G401.6 (cell line): Measurements from ENCODE around the gene EIF2A.
"Not testable (repeated sequence)": the region's sequence is repeated elsewhere in the genome, so short reads cannot be mapped to it uniquely, and the experiment has no call there.

Experiments
- FAIRE-seq: peaks from 2 replicates; lab custom pipeline; 2012; peaks lifted over from hg19 to GRCh38; lab: Jason Lieb, UNC

The EIF2A gene

GRCh38 chr3:150546226-150547044 lies at the start of gene EIF2A, which contains the start of gene SERP1:
TSS of gene EIF2A (plus strand) at chr3:150546787. CDS start at chr3:150546803, 16 bp downstream.
TSS of gene SERP1 (minus strand) at chr3:150546496. CDS start at chr3:150546135, 361 bp downstream.
- FAIRE-seq, result peak; percentile 99

DNA sequence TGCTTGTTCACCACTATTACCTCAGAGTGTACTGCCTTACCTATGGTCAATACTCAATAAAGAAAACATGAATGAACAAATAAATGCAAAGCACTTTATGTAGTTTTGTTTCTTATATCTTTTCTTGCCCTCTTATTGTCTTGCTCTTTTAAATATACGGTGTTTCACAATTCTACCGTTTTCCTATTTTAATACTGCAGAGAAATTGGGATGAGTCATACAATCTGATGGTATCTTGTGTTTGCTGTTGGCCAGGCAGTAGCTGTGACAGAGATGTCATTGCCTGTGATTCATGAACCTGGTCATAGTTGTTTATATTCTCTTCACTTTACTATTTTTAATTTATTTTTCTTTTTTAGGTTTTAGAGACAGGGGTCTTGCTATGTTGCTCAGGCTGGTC lies 48.6 kb upstream of the EIF2A start:
- FAIRE-seq, result no peak

DNA sequence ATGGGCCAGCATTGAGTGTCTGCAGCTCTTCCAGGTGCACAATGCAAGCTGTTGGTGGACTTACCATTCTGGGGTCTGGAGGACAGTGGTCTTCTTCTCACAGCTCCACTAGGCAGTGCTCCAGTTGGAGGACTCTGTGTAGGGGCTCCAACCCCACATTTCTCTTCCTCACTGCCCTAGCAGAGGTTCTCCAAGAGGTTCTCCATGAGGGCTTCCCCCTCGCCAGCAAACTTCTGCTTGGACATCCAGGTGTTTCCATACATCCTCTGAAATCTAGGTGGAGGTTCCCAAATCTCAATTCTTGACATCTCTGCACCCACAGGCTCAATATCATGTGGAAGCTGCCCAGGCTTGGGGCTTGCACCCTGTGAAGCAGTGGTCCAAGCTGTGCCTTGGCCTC lies 45.6 kb upstream of the EIF2A start:
- FAIRE-seq, result not testable (repeated sequence)

DNA sequence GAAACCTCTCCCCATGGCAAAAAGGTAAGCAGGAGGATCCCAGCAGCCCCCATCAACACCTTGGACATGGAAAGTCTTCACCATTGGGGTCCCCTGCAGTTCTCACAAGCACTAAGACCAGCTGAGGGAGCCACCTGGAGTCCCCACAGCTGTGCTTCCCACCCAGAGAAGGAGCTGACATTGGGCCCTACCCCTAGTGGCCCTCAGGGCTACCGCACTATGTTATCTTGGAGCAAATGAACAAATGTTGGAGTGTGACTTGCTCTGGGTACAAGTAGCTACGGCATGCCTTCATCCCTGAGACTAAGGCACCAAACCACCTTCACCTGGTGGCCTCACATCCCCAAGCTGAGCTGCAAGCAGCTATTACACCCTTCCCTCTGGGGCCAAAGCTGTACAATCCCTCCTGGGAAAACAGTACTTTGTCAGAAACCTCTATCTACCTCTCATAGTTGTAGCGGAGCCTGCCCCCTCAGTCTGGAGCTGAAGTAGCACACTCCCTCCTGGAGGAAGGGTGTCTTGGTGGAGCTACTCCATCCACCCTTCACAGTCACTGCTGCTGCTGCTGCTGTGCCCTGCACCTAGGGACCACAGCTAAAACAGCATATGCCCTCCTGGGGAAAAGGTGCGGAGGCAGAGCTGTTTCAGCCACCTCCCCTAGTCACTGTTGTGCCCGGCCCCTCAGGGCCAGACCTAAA lies 43.0 kb upstream of the EIF2A start:
- no peak for FAIRE-seq

DNA sequence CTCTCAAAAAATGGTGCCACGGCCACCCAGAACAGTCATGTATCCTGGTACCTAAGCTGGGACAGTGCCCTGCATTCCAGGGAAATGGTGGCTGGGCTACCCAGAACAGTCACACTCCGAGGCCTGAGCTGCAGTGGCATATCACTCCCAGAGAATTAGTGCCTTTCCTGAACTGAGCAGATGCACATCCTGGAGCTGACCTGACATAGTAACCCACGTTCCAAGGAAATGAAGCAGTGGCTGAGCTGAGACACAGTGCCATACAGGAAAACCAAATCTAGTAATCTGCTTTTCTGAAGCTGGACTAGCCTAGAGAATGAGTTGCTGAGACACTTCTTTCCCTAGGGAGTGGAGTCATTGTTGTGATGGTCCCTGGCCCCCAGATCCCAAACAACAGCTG lies 42.1 kb upstream of the EIF2A start:
- FAIRE-seq, result no peak

DNA sequence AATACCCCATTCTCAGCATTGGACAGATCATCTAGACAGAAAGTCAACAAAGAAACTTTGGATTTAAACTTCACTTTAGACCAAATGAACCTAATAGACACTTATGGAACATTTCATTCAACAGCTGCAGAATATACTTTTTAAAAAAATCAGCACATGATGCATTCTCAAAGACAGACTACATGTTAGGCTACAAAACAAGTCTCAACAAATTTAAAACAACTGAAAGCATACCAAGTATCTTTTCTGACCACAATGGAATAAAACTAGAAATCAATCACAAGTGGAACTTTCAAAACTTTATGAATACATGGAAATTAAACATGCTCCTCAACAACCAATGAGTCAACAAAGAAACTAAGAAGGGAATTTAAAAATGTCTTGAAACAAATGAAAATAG lies 38.2 kb upstream of the EIF2A start:
- FAIRE-seq, result no peak

DNA sequence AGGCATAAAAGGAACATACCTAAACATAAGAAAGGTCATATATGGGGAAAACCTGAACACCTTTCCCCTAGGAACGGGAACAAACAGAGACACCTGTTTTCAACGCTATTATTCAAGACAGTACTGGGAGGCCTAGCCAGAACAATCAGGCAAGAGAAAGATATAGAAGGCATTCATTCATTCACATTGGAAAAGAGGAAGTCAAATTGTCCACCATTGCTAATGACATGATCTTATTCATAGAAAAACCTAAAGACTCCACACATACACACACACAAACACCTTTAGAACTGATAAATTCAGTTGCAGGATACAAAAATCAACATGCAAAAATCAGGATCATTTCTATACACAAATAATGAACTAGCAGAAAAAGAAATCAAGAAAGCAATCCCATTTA lies 36.8 kb upstream of the EIF2A start:
- no peak for FAIRE-seq

- FAIRE-seq, result no peak
Observed at GRCh38 chr3:150511122-150511821, 35.3 kb upstream of the EIF2A start.

DNA sequence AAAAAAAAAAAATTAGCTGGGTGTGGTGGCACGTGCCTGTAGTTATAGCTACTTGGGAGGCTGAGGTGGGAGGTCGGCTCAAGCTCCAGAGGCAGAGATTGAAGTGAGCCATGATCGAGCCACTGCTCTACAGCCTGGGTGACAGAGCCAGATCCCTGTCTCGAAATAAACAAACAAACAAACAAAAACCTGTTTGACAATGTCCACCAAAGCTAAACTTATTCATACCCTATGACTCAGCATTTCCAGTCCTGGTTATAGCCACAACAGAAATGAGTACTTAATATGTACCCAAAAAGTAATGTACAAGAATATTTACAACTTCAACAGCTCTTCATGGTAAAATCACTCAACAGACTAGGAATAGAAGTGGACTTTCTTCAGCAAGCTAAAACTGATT lies 31.4 kb upstream of the EIF2A start:
- no peak for FAIRE-seq

DNA sequence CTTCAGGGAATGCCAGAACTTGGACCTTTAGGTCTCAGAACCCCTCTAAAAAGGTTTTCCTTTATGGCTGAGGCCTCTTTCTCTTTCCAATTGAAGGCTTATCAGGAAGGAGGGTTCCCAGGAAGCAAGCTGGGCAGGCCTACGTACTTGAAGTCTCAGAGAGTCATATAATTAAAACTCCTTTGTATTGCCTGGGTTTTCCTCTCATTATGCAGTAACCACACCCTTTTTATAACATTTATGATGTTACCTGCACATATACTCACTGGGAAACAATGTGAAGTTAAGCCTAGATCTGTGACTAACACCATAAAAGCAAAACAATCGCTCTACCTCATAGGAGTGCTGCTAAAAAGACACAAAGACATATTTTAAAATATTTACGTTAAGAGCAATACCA lies 27.6 kb upstream of the EIF2A start:
- no peak for FAIRE-seq

DNA sequence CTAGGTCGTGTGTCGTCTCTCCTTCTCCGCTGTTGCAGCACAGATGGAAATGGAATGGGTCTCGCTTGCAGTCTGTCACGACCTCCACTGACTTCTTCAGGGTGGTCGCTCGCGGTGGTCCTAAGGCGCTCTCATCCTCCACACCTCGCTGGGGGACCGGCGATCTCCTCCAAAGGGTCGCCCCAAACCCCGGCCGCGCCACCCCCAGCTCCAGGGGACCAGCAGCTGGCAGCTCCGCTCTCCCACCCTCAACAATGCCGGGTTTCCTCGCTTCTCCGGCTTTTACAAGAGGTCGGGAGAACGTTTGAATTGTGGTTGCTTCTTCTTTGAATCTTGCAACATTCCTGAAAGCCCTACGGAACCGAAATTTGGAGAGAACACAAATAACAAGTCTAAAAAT lies 26.2 kb upstream of the EIF2A start:
- no peak for FAIRE-seq

DNA sequence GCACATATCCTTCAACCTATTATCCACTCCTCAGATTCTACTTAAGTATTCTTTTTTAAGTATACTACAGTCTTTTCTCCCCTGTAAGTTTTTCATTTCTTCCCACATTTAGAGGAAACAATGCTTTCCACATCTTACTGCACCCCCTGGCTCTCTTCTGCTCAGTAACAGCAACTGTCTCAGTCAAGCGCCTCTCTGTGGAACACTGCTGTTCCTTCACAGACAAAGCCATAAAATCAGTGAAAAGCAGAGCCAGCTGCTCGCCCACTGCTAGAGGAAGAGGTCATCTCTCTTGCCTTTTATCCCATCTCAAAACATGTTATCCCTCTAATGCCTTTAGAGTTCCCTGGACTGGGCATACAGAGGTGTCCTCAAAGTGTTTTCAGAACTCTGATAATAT lies 25.1 kb upstream of the EIF2A start:
- no peak for FAIRE-seq

- no peak for FAIRE-seq
Observed at GRCh38 chr3:150523538-150523937, 23.0 kb upstream of the EIF2A start.

DNA sequence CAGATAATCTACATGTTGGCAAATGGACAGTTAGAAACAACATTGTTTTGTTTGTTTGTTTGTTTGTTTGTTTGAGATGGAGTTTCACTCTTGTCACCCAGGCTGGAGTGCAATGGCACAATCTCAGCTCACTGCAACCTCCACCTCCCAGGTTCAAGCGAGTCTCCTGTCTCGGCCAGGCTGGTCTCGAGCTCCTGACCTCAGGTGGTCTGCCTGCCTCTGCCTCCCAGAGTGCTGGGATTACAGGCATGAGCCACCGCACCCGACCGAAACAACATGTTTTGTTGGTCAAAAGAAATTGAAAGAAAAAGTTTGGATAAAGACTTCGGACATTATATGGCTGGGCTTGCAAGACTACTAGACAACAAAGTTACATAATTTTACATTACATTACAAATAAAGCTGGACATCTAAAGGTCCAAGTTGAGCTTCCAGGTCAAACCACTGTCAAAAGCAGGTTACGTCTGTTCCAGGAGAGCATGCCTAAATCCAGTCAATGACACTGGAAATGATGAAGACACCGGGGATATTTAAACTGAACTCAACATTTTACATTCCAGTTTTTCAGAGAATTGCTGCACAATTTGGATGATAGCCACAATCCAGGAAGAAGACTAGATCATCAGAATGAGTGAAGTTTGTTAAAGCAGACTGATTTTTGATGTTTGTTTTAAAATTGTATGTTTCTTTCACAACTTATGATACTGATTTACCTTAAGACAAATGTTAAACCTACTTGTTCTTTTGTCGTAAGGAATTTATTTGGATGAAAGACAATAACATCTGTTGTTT lies 18.9 kb upstream of the EIF2A start:
- FAIRE-seq, result no peak

GRCh38 chr3:150528354-150528797 lies 18.2 kb upstream of the EIF2A start:
- FAIRE-seq, result peak; percentile 97

DNA sequence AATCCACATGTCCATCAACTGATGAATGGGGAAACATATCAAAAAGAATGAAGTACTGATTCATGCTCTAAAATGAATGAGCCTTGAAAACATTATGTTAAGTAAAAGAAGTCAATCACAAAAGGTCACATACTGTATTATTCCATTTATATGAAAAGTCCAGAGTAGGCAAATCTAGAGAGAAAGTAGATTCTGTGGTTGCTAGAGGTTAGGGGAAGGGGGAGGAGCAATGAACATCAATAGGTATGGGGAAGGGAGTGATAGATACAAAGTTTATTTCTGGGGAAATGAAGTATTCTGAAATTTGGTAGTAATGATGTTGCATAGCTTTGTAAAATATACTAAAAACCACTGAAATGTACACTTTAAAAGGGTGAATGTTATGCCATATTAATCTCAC lies 14.8 kb upstream of the EIF2A start:
- FAIRE-seq, result no peak

GRCh38 chr3:150535204-150535603 lies 11.4 kb upstream of the EIF2A start:
- no peak for FAIRE-seq

GRCh38 chr3:150538324-150539208 lies 8.0 kb upstream of the EIF2A start:
- FAIRE-seq, result no peak

DNA sequence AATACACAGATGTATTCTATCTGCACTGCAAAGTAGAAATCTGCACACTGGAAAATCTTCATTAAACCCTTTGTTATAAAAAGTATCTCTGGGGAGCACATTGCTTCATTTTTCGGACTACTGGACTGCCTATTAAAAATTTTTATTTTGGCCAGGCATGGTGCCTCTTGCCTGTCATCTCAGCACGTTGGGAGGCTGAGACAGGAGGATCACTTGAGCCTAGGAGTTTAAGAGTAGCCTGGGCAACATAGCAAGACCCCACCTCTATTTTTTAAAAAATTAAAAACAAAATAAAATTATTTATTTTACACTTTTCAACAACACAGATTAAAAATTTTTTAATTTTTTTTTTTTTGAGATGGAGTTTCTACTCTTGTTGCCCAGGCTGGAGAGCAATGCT lies 6.3 kb upstream of the EIF2A start:
- FAIRE-seq, result no peak

GRCh38 chr3:150540991-150541390 lies 5.6 kb upstream of the EIF2A start:
- FAIRE-seq, result no peak

GRCh38 chr3:150543128-150543527 lies 3.5 kb upstream of the EIF2A start:
- no peak for FAIRE-seq
